ENCODE results near the gene ORMDL1.
"Not testable (repeated sequence)": the region's sequence is repeated elsewhere in the genome, so short reads cannot be mapped to it uniquely, and the experiment has no call there.

ORMDL1 gene

DNA sequence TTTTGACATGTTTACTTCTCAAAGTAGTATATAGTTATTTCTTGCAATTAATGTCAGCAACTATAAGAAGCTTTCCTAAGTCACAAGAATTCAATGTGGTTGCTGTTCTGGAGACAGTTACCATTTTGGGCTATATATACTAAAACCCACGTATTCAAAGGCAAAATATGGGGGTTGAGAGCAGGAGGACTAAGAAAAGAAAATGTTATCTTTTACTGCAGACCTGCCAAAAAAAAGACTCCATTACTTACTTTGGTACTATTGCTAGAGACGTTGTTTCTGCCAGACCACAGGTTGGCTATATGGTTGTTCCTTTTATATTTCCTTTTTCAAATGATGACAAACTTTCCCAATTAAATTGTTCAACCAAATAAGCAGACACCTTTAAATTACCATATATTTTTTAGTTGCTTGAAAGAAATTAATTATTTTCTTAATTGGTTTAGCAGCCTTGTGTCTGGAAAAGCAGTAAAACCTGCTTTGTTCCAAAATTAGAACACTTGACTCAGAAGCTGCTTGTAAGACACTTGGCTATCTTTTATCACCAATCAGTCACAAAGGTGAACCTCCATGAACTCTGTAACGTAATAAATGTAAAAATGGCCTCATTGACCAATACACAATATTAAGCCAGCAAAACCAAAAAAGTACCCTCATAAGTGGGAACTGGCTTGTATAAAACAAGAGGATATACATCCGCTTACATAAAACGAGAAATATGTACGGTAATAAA lies 13.4 kb downstream of the ORMDL1 start:
- DNase-seq: peak; percentile 36

DNA sequence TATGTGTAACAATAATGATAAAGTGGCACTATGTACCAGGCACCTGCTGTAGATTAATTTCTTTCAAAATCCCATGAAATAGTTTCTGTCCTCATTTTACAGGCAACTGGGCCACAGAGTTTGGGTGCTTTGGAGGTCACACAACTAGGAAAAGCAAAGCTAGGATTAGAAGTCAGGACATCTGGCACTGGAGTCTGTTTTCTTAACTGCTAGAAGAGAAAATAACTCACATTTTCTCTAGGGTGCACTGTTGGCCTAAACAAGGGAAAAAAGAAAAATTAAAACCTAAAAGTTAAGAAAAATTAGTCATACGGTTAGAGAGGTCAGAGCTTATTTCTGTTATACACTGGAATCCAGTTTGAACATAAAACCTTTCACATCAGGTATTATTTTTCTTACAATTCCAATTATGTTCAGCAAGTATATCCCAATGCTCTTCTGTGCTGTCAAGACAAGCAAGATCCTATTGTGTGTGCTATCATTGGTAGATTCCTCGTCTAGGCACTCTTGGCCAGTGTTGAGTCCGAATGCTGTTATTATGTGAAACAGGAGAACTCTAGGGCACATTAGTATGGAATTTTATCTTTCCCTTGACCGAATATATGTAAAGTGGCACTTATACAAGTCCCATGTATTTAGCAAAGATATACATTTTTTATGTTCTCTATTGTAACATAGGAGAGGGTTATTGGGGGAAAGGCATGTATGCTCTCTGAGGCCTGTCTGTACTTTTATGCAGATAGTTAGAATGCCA lies 20.1 kb downstream of the ORMDL1 start:
- DNase-seq: peak; percentile 45

DNA sequence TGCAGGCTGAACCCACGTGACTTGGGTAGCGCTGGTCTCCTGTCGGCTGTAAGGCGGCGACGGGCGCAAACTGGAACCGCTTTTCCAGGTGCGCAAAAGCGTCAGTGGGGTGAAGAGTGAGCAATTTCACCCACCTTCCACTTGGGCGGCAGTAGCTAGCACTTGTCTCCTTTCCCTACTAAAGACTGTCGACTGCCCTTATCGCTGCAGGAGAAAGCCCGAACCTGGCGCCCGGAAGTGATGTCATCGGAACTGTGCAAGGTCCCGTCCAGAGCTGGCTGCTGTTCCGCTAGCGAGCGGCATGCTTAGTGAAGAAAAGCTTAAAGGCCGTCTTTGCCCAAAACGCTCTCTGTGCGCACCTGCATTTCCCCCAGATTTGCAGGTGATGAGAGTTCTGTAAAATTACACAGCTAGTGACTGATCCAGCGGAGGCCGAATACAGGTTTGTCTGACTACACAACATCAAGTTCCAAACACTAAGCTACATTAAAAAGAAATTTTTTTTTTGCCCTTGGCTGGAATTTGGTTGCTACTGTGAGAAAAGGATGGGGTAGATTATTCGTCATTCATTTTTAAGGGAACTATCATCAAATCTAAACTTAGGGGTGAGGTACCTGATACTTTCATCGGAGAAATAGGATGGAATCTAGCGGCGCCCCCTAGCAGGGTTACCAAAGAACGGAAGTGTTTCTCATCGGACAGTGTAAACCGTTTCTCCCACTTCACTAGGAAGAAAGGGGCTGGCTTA lies 21.4 kb downstream of the ORMDL1 start, which contains the start of gene OSGEPL1:
OSGEPL1 (minus strand) TSS at position 242 of the 748 bp plus-strand sequence. CDS start 1,152 bp downstream, outside the sequence.
- DNase-seq: peak; percentile 99

DNA sequence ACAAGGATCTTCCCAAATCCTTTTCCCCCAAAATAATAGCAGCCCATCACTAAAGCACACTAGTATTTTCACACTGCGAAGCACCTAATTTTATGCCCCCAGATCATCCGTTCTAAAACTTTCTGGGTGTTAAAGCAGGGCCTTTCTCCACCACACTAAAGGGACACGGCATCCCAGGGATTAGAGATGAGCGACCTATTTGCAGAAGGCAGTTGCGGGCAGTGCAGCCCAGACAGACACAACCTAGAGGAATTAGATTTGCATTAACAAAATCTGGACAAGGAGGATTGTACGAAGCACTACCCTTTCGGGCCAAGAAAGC lies 21.9 kb downstream of the ORMDL1 start:
- DNase-seq: no peak

DNA sequence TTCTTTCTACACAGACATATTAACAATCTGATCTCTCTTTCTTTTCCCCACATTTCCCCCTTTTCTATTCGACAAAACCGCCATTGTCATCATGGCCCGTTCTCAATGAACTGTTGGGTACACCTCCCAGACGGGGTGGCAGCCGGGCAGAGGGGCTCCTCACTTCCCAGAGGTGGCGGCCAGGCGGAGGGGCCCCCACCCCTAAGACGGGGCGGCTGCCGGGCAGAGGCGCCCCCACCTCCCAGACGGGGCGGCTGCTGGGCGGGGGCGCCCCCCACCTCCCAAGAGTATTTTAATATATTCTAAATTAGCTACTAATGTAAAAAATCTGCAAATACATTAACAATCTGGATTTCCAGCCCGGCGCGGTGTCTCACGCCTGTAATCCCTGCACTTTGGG lies 24.0 kb downstream of the ORMDL1 start:
- not testable (repeated sequence) for DNase-seq

DNA sequence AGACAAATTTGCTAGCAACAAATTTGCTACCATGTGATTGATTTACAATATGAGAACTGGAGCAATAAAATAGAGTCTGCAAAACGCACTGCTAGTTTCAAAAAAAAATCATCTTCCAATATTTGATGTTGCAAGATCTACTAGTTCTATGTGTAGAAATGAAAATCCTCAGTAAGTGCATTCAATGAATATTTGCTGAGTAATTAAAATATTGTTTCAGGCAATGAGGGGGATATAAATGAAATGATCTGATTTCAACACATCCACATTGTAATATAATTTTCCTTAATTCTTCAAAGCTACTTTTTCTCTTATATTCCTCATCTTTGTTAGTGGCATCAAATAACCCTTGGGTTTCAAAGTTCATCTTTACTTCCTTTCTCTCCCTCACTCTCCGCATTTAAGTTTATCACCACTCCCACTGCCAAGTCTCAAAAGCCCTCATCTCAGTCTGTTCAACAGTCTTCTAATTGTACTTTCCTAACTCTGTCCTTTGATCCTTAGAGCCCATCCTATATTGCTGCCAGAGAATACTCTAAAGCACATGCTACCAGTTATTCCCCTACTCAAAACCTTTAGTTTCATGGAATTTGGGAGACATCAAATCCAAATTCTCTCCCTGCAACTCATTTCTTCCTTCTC lies 27.7 kb downstream of the ORMDL1 start:
- DNase-seq: no peak

DNA sequence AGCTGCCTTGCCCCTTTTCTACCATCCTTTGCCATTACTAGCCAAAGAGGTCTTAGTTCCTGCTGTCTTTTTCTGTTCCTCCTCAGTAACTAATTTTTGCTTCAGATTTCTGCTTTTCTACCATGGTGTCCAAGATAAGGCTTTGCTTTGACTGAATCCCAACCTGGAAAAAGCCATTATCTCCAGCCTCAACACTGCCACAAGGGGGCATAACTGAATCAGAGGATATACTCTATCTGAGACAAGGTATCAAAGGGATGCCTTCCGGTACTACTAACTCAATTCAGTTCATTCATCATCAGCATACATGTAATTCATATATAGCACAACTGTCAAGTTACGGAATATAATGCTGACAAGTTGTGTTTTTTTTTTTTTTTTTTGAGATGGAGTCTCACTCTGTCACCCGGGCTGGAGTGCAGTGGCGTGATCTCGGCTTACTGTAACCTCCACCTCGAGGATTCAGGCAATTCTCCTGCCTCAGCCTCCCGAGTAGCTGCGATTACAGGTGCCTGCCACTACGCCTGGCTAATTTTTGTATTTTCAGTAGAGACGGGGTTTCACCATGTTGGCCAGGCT lies 33.0 kb downstream of the ORMDL1 start:
- DNase-seq: peak; percentile 77

DNA sequence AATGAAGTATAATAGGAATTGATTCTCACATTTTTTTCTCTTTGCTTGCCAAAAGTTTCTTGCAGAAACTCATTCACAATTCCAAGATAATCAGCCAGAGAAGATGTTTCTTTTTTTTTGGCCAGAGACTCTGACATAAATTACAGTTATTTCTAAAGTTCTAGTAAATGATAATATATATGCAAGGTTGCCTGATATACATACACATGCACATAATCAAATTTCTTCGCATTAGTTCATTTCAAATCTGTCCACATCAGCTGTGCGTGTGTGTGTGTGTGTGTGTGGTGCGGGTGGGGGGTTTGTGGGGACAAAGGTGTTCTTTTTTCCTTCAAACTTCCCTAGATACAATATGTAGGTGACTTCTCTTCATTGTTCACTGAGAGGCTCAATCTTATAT lies 54.7 kb downstream of the ORMDL1 start:
- no peak for DNase-seq

DNA sequence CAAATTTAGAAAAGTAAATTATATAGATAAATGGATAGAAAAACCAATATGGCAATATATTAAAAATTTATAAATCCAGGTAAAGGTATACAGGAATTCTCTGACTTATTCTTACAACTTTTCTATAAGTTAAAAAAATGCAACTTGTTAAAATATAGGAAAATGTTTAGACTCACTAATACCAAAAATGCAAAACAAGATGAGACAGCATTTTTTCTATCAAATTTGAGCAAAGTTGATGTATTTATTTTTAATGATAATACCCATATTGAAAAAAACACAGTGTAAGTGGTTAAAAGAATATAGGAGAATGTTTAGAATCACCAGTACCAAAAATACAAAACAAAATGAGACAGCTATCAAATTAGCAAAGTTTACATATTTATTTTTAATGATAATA lies 57.3 kb downstream of the ORMDL1 start:
- no peak for DNase-seq

DNA sequence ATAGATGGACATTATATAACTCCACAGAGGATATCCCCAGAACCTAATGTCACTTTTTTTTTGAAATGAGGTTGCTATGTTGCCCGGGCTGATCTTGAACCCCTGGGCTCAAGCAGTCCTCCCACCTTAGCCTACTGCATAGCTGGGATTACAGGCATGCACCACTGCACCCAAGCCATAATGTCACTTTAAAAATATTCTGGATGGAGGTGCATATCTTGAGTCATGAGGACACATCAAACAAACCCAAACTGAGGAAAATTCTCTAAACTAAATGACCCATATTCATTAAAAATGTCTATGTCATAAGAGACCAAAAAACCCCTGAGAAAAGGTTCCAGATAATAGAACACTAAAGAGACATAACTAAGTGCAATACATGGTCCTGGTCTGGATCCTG lies 57.9 kb downstream of the ORMDL1 start:
- no peak for DNase-seq

DNA sequence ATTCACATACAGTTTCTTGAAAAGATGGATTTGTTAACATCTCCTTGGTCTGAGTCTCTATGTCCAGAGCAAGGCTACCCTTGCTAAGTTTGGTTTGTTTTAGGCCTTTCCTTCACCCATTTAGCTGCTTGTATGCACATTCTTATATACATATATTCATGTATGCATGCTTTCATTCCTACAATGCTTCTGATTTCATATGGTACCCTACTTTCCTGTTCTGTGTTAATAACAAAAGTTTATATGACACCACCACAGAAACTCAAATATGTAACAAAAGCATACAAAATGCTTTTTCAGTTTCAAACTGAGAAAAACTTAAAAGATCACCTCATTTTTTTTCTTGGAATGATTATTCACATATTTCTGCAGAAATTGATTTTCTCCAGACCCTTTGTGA lies 60.9 kb downstream of the ORMDL1 start:
- DNase-seq: no peak

All from hematopoietic multipotent progenitor cell treated with erythropoietin and hydrocortisone succinate and interleukin-3 and kit ligand, for 4 days (in vitro differentiated cells).